Measurements from ENCODE around the gene ZNF544. TPM values are rescaled to one million over a fixed set of nuclear protein-coding genes. Genes with fewer than 3 reads are reported as not detected.

ZNF544 gene
- total and polyA plus RNA-seq, 2 donors (not counting 1 experiment from before 2014, with no cell fraction given) = 37.1 to 65.7 TPM

DNA sequence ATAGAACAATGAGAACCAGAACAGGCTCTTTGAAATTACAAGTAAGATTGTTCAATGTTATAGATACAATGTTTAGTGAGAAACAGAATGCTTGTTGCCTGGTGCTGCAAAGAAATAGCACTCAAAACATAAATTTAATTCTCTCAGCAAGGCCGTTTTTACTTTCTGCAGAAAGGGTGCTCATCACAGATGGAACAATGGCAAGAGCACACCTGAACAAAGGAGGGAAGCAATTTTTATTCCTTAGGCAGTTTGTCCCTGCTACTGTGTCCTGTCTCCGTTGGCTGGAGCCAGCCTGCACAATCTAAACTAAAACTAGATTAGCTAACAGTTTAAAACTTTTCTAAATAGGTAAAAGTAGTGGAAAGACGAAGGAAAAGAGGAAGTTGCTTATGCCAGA is 39.6 kb downstream of the ZNF544 start:
- ChIA-PET POLR2A (no interaction called here), CTCF (no interaction called here)
- Mint-ChIP-seq H3K27me3 (no peaks in the 10 kb centered on the region), H3K4me3 (no peak overlapping the region), H3K4me1 (no peaks in the 10 kb centered on the region), H3K27ac (no peak overlapping the region), H3K9me3 (ENCODE audit: insufficient read depth) (peaks cover 3% of the 10 kb centered on the region)
- Histone ChIP-seq H3K79me2 (ENCODE audit: control insufficient read depth, insufficient read depth, low read length) (no peaks in the 10 kb centered on the region), H3K9me3 (ENCODE audit: control extremely low read depth in 1 of 3, control insufficient read depth in 2 of 3, insufficient read depth in 1 of 3, low read length in 2 of 3) (peaks cover 11 to 99% (median 68%) of the 10 kb centered on the region in 3 donors), H2AFZ (ENCODE audit: insufficient read depth, low read depth, low read length, poor library complexity, severe bottlenecking) (no peak overlapping the region), H4K20me1 (ENCODE audit: control insufficient read depth, insufficient read depth, low read length, poor library complexity, severe bottlenecking) (no peaks in the 10 kb centered on the region), H3K27me3 (replicated peaks in 1 of 4; ENCODE audit: control extremely low read depth in 1 of 4, control insufficient read depth in 3 of 4, insufficient read depth in 4 of 4, low read length in 3 of 4) (no peaks in the 10 kb centered on the region), H3K4me2 (replicated peaks; ENCODE audit: low read depth, low read length, poor library complexity, severe bottlenecking) (no peak overlapping the region), H3K27ac (ENCODE audit: low read length in 2 of 2) (no peak overlapping the region), H3K9ac (ENCODE audit: low read length) (no peak overlapping the region), H3K36me3 (replicated peaks in 1 of 2; ENCODE audit: control extremely low read depth in 1 of 2, control insufficient read depth in 1 of 2, extremely low read depth in 1 of 2, insufficient read depth in 2 of 2, low read length in 1 of 2) (no peaks in the 10 kb centered on the region), H3K4me3 (ENCODE audit: control extremely low read depth in 1 of 5, extremely low read depth in 1 of 5, insufficient read depth in 1 of 5, low read depth in 2 of 5, low read length in 4 of 5) (no peak overlapping the region), H3K4me1 (ENCODE audit: control insufficient read depth in 2 of 2, insufficient read depth in 2 of 2, low read length in 2 of 2) (no peaks in the 10 kb centered on the region)
- 100% methylated on average over 2 of the region's 3 CpGs for WGBS (ENCODE audit: insufficient coverage)
- ATAC-seq (ENCODE audit: low read depth) (no peak), DNase-seq (no peak)
- TF ChIP-seq, protein P1, sequence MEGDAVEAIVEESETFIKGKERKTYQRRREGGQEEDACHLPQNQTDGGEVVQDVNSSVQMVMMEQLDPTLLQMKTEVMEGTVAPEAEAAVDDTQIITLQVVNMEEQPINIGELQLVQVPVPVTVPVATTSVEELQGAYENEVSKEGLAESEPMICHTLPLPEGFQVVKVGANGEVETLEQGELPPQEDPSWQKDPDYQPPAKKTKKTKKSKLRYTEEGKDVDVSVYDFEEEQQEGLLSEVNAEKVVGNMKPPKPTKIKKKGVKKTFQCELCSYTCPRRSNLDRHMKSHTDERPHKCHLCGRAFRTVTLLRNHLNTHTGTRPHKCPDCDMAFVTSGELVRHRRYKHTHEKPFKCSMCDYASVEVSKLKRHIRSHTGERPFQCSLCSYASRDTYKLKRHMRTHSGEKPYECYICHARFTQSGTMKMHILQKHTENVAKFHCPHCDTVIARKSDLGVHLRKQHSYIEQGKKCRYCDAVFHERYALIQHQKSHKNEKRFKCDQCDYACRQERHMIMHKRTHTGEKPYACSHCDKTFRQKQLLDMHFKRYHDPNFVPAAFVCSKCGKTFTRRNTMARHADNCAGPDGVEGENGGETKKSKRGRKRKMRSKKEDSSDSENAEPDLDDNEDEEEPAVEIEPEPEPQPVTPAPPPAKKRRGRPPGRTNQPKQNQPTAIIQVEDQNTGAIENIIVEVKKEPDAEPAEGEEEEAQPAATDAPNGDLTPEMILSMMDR (IDR thresholded peaks at IDR 0.05) = no peak
- no peak for TF ChIP-seq EZH2 (IDR thresholded peaks at IDR 0.05; ENCODE audit: borderline replicate concordance, insufficient read depth, low read depth, low read length, poor library complexity, severe bottlenecking)
- intact Hi-C loops (cut with micrococcal nuclease) = no loop called here

DNA sequence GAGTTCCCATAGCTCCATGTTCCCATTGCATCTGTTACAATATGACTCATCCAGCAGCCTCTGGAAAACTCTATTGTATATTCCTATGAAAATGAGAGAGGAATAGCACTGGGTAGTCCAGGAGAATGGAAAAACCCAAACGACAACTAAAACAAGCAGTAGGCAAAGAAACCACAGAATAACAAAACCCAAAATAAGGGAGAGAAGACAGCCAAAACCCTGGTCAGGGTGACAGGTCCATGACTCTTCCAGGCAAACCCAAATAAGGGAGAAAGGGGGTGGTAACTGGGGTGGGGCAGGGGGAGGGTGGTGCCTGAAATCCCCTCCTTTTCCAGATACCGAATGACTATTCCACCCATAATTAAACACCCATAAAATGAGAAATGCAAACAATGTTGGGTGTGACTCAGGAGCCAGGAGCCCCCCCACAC is 46.1 kb downstream of the ZNF544 start:
- no peak for ATAC-seq (ENCODE audit: low read depth)
- Histone ChIP-seq H3K9ac (ENCODE audit: low read length) (no peak overlapping the region), H3K27me3 (replicated peaks in 1 of 4; ENCODE audit: control extremely low read depth in 1 of 4, control insufficient read depth in 3 of 4, insufficient read depth in 4 of 4, low read length in 3 of 4) (no peaks in the 10 kb centered on the region), H3K4me2 (replicated peaks; ENCODE audit: low read depth, low read length, poor library complexity, severe bottlenecking) (no peak overlapping the region), H3K79me2 (ENCODE audit: control insufficient read depth, insufficient read depth, low read length) (peaks cover 10% of the 10 kb centered on the region), H3K4me3 (ENCODE audit: control extremely low read depth in 1 of 5, extremely low read depth in 1 of 5, insufficient read depth in 1 of 5, low read depth in 2 of 5, low read length in 4 of 5) (no peak overlapping the region), H3K4me1 (ENCODE audit: control insufficient read depth in 2 of 2, insufficient read depth in 2 of 2, low read length in 2 of 2) (peaks cover 9 to 11% of the 10 kb centered on the region in 2 donors), H4K20me1 (ENCODE audit: control insufficient read depth, insufficient read depth, low read length, poor library complexity, severe bottlenecking) (no peaks in the 10 kb centered on the region), H3K27ac (ENCODE audit: low read length in 2 of 2) (no peak overlapping the region), H2AFZ (ENCODE audit: insufficient read depth, low read depth, low read length, poor library complexity, severe bottlenecking) (no peak overlapping the region), H3K9me3 (ENCODE audit: control extremely low read depth in 1 of 3, control insufficient read depth in 2 of 3, insufficient read depth in 1 of 3, low read length in 2 of 3) (peaks cover 7 to 61% (median 17%) of the 10 kb centered on the region in 3 donors), H3K36me3 (replicated peaks in 1 of 2; ENCODE audit: control extremely low read depth in 1 of 2, control insufficient read depth in 1 of 2, extremely low read depth in 1 of 2, insufficient read depth in 2 of 2, low read length in 1 of 2) (peaks cover 0 to 2% of the 10 kb centered on the region in 2 experiments)
- Mint-ChIP-seq H3K4me3 (no peak overlapping the region), H3K27ac (no peak overlapping the region), H3K9me3 (ENCODE audit: insufficient read depth) (no peaks in the 10 kb centered on the region), H3K27me3 (no peaks in the 10 kb centered on the region), H3K4me1 (peaks cover 22% of the 10 kb centered on the region)
- CTCF ChIA-PET = no interaction called here
- DNase-seq = no peak
- POLR2A ChIA-PET = no interaction called here
- no CpG with 5 or more reads among the region's 2 CpGs for WGBS (ENCODE audit: insufficient coverage)
- TF ChIP-seq, protein P1 (IDR thresholded peaks at IDR 0.05) = no peak
- no peak for TF ChIP-seq EZH2 (IDR thresholded peaks at IDR 0.05; ENCODE audit: borderline replicate concordance, insufficient read depth, low read depth, low read length, poor library complexity, severe bottlenecking)
- intact Hi-C loops (cut with micrococcal nuclease) = no loop called here
